Mucosa of stomach (tissue), 1 donor: ENCODE measurements around the gene MLF2.

Source experiments
- H3K27me3 ChIP-seq: one replicate; pipeline ENCODE4 v1.7.0; 2013; ENCODE audit warnings: mild to moderate bottlenecking, low read length; ENCODE audit not compliant: control insufficient read depth, insufficient read depth
- H3K36me3 ChIP-seq: one replicate; pipeline ENCODE4 v1.7.0; 2013; ENCODE audit warnings: low read length; ENCODE audit not compliant: control insufficient read depth, insufficient read depth
- H3K4me1 ChIP-seq: one replicate; pipeline ENCODE4 v1.7.0; 2013; ENCODE audit warnings: mild to moderate bottlenecking, low read length; ENCODE audit not compliant: control insufficient read depth, insufficient read depth
- H3K4me3 ChIP-seq: one replicate; pipeline ENCODE4 v1.7.0; 2013; ENCODE audit warnings: low read length
- H3K9ac ChIP-seq: one replicate; pipeline ENCODE4 v1.7.0; 2013; ENCODE audit warnings: mild to moderate bottlenecking, low read length, moderate library complexity
- H3K9me3 ChIP-seq: one replicate; pipeline ENCODE4 v1.7.0; 2013; ENCODE audit warnings: mild to moderate bottlenecking, low read length, moderate library complexity; ENCODE audit not compliant: control insufficient read depth
- donor health status: Pancreatic carcinoma.

The MLF2 gene

GRCh38 chr12:6774499-6775062 lies 21.6 kb upstream of the MLF2 start:
- no peaks in the 10 kb centered on the region for H3K9me3 ChIP-seq
- H3K27me3 ChIP-seq = peaks cover 7% of the 10 kb centered on the region
- peaks cover 58% of the 10 kb centered on the region for H3K4me1 ChIP-seq
- H3K4me3 ChIP-seq = no peak overlapping the region
- no peaks in the 10 kb centered on the region for H3K36me3 ChIP-seq
- H3K9ac ChIP-seq = no peak overlapping the region

GRCh38 chr12:6773590-6774351 lies 20.8 kb upstream of the MLF2 start:
- peaks cover 7% of the 10 kb centered on the region for H3K27me3 ChIP-seq
- H3K9ac ChIP-seq = peak overlapping the region; percentile 37
- no peaks in the 10 kb centered on the region for H3K9me3 ChIP-seq
- no peaks in the 10 kb centered on the region for H3K36me3 ChIP-seq
- H3K4me3 ChIP-seq = no peak overlapping the region
- peaks cover 60% of the 10 kb centered on the region for H3K4me1 ChIP-seq

GRCh38 chr12:6772726-6773589 lies 20.0 kb upstream of the MLF2 start:
- Histone ChIP-seq H3K9me3 (no peaks in the 10 kb centered on the region), H3K4me1 (peaks cover 60% of the 10 kb centered on the region), H3K36me3 (no peaks in the 10 kb centered on the region), H3K4me3 (no peak overlapping the region), H3K27me3 (peaks cover 7% of the 10 kb centered on the region), H3K9ac (peak overlapping the region; percentile 38)

DNA sequence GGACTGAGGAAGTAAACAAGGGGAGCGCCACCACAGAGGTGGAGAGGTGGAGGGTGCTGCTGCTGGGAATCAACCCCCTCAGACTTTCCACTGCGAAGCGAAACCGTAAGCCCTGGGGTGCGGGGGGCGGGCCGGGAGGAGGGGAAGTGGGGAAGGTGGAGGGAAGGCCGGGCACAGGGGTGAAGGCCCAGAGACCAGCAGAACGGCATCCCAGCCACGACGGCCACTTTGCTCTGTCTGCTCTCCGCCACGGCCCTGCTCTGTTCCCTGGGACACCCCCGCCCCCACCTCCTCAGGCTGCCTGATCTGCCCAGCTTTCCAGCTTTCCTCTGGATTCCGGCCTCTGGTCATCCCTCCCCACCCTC lies 19.4 kb upstream of the MLF2 start, which contains the start of gene LAG3:
Gene LAG3, plus strand, starts transcription at position 190 of the 365 bp plus-strand sequence. CDS start 333 bp downstream, outside the sequence.
- no peak within 1 kb of the TSS for H3K4me3 ChIP-seq
- peaks cover 63% of the 10 kb centered on the region for H3K4me1 ChIP-seq
- H3K9ac ChIP-seq = peak within 1 kb of the TSS; percentile 38
- H3K27me3 ChIP-seq = peaks cover 1% of the 10 kb centered on the region
- H3K36me3 ChIP-seq = no peaks in the 10 kb centered on the region
- no peaks in the 10 kb centered on the region for H3K9me3 ChIP-seq

DNA sequence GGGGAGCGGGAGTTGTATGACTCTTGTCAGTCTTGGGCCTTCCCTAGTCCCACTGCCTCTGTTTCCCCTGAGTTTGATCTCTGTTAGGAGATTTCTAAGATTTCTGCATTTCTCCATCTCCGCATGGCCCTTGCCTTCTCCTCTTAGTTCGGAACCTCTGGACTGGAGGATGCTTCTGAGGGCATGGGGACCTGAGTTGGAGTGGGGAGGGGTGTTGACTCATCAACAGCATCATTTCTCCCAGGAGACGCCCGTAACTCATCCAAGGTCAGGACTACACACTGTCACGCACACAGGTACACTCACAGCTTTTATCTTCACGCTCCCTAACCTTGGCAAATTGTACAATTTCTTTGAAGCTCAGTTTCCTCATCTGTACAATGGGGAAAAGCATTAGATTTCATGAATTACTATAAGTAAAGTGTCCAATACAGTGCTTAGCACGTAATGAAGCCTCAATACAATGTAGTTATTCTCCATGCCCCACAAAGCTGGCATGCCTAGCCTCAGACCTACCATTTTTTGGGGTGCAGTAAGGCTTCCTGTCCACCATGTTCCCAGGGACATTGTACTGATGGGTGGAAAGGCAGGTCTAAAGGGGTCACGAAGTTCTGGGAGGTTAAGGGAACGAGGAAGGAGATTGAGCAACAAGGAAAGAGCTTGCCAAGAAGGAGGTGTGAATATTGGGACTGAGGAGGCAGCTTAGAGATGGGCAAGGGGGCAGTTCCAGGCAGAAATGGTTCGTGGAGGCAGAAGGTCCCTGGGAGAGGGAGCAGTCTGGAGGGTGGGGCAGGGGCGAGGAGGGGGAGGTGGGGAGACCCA lies 18.8 kb upstream of the MLF2 start:
- Histone ChIP-seq H3K9ac (no peak overlapping the region), H3K36me3 (no peaks in the 10 kb centered on the region), H3K4me1 (peaks cover 65% of the 10 kb centered on the region), H3K27me3 (no peaks in the 10 kb centered on the region), H3K9me3 (no peaks in the 10 kb centered on the region), H3K4me3 (no peak overlapping the region)

- Histone ChIP-seq H3K27me3 (no peaks in the 10 kb centered on the region), H3K4me3 (no peak overlapping the region), H3K9me3 (no peaks in the 10 kb centered on the region), H3K36me3 (no peaks in the 10 kb centered on the region), H3K9ac (no peak overlapping the region), H3K4me1 (peaks cover 59% of the 10 kb centered on the region)
Measured at GRCh38 chr12:6771091-6771495, 18.2 kb upstream of the MLF2 start.

- H3K4me3 ChIP-seq = no peak overlapping the region
- no peaks in the 10 kb centered on the region for H3K36me3 ChIP-seq
- H3K27me3 ChIP-seq = no peaks in the 10 kb centered on the region
- H3K9ac ChIP-seq = no peak overlapping the region
- no peaks in the 10 kb centered on the region for H3K9me3 ChIP-seq
- H3K4me1 ChIP-seq = peaks cover 59% of the 10 kb centered on the region
Measured at GRCh38 chr12:6770600-6770999, 17.7 kb upstream of the MLF2 start.

DNA sequence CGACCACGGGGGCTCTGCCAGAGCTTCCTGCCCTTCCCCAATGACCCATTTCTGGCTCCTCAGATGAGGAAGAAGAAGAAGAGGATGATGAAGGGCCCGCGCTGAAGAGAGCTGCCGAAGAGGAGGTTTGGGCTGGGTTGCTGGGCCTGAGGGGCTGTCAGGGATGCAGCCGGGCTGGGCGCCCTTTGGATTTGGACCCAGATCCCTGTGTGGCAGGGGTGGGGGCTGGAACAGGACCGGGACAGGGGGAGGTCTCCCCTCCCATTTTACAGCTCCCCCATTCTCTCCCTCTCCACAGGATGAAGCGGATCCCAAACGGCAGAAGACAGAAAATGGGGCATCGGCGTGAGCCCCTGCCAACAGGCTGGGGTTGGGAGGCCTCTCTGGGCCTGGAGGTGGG lies 17.2 kb upstream of the MLF2 start:
- Histone ChIP-seq H3K36me3 (no peaks in the 10 kb centered on the region), H3K9ac (no peak overlapping the region), H3K4me1 (peaks cover 59% of the 10 kb centered on the region)

GRCh38 chr12:6769666-6770065 lies 16.7 kb upstream of the MLF2 start:
- Histone ChIP-seq H3K36me3 (no peaks in the 10 kb centered on the region), H3K9ac (no peak overlapping the region), H3K27me3 (no peaks in the 10 kb centered on the region), H3K4me1 (peaks cover 59% of the 10 kb centered on the region), H3K4me3 (no peak overlapping the region), H3K9me3 (no peaks in the 10 kb centered on the region)

More for the DNA sequence above, 17.2 kb upstream of the MLF2 start:
- H3K4me3 ChIP-seq = no peak overlapping the region
- no peaks in the 10 kb centered on the region for H3K27me3 ChIP-seq
- H3K9me3 ChIP-seq = no peaks in the 10 kb centered on the region

- no peaks in the 10 kb centered on the region for H3K9me3 ChIP-seq
- no peak overlapping the region for H3K4me3 ChIP-seq
- peaks cover 59% of the 10 kb centered on the region for H3K4me1 ChIP-seq
- no peaks in the 10 kb centered on the region for H3K36me3 ChIP-seq
- no peak overlapping the region for H3K9ac ChIP-seq
- H3K27me3 ChIP-seq = no peaks in the 10 kb centered on the region
Measured at GRCh38 chr12:6768990-6769389, 16.0 kb upstream of the MLF2 start.

DNA sequence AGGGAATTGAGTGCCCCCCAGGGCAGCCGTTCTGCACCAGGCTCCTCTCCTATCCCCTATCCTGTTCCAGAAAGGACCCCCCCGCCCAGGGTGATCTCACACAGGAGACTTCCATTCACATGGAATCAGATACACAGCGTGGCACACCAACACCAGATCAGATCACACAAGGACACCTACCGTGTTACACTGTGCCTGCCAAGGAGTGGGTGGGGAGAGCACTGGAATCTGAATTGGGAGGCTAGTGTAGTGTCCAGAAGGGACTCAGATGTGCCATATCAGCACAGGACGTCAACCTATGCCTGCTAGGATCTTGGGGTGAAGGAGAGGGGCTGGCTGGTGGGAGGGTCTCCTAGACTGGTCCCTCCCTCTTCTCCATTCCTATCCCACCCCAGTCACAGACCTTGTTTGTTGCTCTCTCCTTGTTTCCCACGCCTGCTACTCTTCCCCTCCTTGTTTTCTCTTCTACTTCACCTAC lies 15.5 kb upstream of the MLF2 start:
- Histone ChIP-seq H3K27me3 (no peaks in the 10 kb centered on the region), H3K4me3 (no peak overlapping the region), H3K9ac (no peak overlapping the region), H3K36me3 (no peaks in the 10 kb centered on the region), H3K4me1 (peaks cover 59% of the 10 kb centered on the region), H3K9me3 (no peaks in the 10 kb centered on the region)
